HG03354 (cell line): ENCODE measurements around the gene VEZF1.
A peak's percentile ranks its signal among the peaks of the same experiment; 100 is the strongest.

Source experiments
- ATAC-seq: cut with Tn5 transposase; IDR thresholded peaks from one replicate; pipeline ENCODE4 v1.9.1; 2021; ENCODE audit warnings: mild to moderate bottlenecking; ENCODE audit not compliant: unreplicated experiment, poor library complexity, severe bottlenecking

Gene VEZF1

GRCh38 chr17:57987581-57988300 is at the start of gene VEZF1:
Gene VEZF1 (minus strand): TSS chr17:57988254. CDS start chr17:57988111, 143 bp downstream.
- ATAC-seq, result peak; percentile 70

GRCh38 chr17:58032691-58033415 is 44.8 kb upstream of the VEZF1 start:
- ATAC-seq, result no peak

- ATAC-seq, result no peak
These were observed 40.5 kb upstream of the VEZF1 start for GRCh38 chr17:58028578-58028977.

GRCh38 chr17:58020401-58020800 is 32.3 kb upstream of the VEZF1 start:
- ATAC-seq, result no peak

GRCh38 chr17:58019521-58019920 is 31.5 kb upstream of the VEZF1 start:
- no peak for ATAC-seq

GRCh38 chr17:58019039-58019438 is 31.0 kb upstream of the VEZF1 start:
- no peak for ATAC-seq

GRCh38 chr17:58010067-58010799 is 22.2 kb upstream of the VEZF1 start:
- ATAC-seq, result no peak

GRCh38 chr17:58007781-58008706 is 20.0 kb upstream of the VEZF1 start:
- ATAC-seq, result peak; percentile 36

GRCh38 chr17:58006924-58007780 is 19.1 kb upstream of the VEZF1 start, which contains the start of gene SRSF1:
Gene SRSF1 (minus strand): TSS chr17:58007246. CDS start chr17:58007137, 109 bp downstream.
- ATAC-seq, result peak; percentile 91

- no peak for ATAC-seq
These were observed 18.5 kb upstream of the VEZF1 start for GRCh38 chr17:58006560-58006923.

- ATAC-seq, result no peak
These were observed 17.9 kb upstream of the VEZF1 start for GRCh38 chr17:58005728-58006559.

GRCh38 chr17:58005031-58005727 is 17.1 kb upstream of the VEZF1 start:
- ATAC-seq, result no peak

- no peak for ATAC-seq
These were observed 16.0 kb upstream of the VEZF1 start for GRCh38 chr17:58004060-58004459.

GRCh38 chr17:58002973-58003372 is 14.9 kb upstream of the VEZF1 start:
- no peak for ATAC-seq

GRCh38 chr17:58002154-58002948 is 14.3 kb upstream of the VEZF1 start:
- no peak for ATAC-seq

- ATAC-seq, result no peak
These were observed 13.5 kb upstream of the VEZF1 start for GRCh38 chr17:58001461-58002124.
